Psoas muscle (tissue), 8 donors: ENCODE data around the gene KCNT1. TPM values are rescaled to one million over a fixed set of nuclear protein-coding genes. Genes with fewer than 3 reads are reported as not detected.

Source experiments
- ATAC-seq, 4 donors: fragments of 200-7000 bp; cut with Tn5 transposase; one replicate each; pipeline ENCODE4 v1.9.1; 2020; ENCODE audit warnings: moderate library complexity in 3 of 4, mild to moderate bottlenecking in 2 of 4
- DNase-seq, 2 donors: peaks; one replicate each; pipeline ENCODE4 v3.0.0-alpha.2; 2020
- H3K27ac ChIP-seq: fragments of 200-600 bp; one replicate; pipeline ENCODE4 v1.8.0; 2022
- H3K27me3 ChIP-seq, 3 donors: fragments of 200-600 bp in 1 of 3; one replicate each; pipeline versions ENCODE4 v1.6.1 to v1.8.0; 2013 to 2022; ENCODE audit warnings: low read length in 2 of 3, mild to moderate bottlenecking in 2 of 3, moderate library complexity in 1 of 3; ENCODE audit not compliant: insufficient read depth in 3 of 3
- H3K36me3 ChIP-seq, 2 donors: fragments of 200-600 bp in 1 of 2; one replicate each; pipeline versions ENCODE4 v1.6.1 to v1.8.0; 2013 to 2022; ENCODE audit warnings: low read depth in 1 of 2, mild to moderate bottlenecking in 1 of 2, moderate library complexity in 1 of 2; ENCODE audit not compliant: insufficient read depth in 1 of 2
- H3K4me1 ChIP-seq: fragments of 200-600 bp; one replicate; pipeline ENCODE4 v1.8.0; 2022
- H3K4me3 ChIP-seq: fragments of 200-600 bp; one replicate; pipeline ENCODE4 v1.8.0; 2022; ENCODE audit warnings: mild to moderate bottlenecking
- H3K9me3 ChIP-seq: fragments of 200-600 bp; one replicate; pipeline ENCODE4 v1.8.0; 2022
- WGBS, 3 donors: extraction: QIAGEN DNeasy Blood & Tissue Kit; methylation state at CpG; one replicate each; pipeline versions ENCODE4 v1.1.6 to v1.1.7; 2013; 5-methylcytosine and 5-hydroxymethylcytosine counted together
- intact Hi-C, 2 donors: fragments of 100-400 bp; cut with DNase I; formaldehyde crosslinking; loops; one replicate each; pipeline versions ENCODE4 v1.11.0 to v1.14.2; 2022
- polyA plus RNA-seq, 3 donors: library from polyadenylated mRNA; stranded (reverse); fragments of 200-250 nt; gene quantifications; one replicate each; pipeline ENCODE4 v1.2.3, GENCODE V29; 2013
- total RNA-seq, 4 donors: library from RNA; stranded (reverse); fragmentation: NEBNext Ultra II Directional in 2 of 4; extraction: Animal tissue kit (Norgen Biotek cat#: 25700) in 2 of 4; gene quantifications; one replicate each; pipeline versions ENCODE4 v1.2.1 to v1.2.4, GENCODE V29; 2021 to 2023
- TF ChIP-seq, protein P1 (sequence below): fragments of 200-600 bp; IDR thresholded peaks from one replicate; pipeline ENCODE4 v1.8.0; 2022; ENCODE audit warnings: antibody characterized with exemption
- donor health status: healthy with polysubstance abuse.
- donor health status: DM: no; HTN: no; CAD: no; lungs with moderate emphysema.
- donor health status: Bipolar disorder and iron deficiency.
- donor health status: healthy.
- donor health status: DM: yes; HTN: yes; CAD: no.
- donor health status: DM: no; HTN: no; CAD: no.
- donor health status: DM: no; HTN: no; CAD: no.
- donor health status: DM: yes; HTN: yes; CAD: no.

KCNT1 gene
- total and polyA plus RNA-seq, 7 donors, result 1.1 to 15.0 (median 10.3) TPM

DNA sequence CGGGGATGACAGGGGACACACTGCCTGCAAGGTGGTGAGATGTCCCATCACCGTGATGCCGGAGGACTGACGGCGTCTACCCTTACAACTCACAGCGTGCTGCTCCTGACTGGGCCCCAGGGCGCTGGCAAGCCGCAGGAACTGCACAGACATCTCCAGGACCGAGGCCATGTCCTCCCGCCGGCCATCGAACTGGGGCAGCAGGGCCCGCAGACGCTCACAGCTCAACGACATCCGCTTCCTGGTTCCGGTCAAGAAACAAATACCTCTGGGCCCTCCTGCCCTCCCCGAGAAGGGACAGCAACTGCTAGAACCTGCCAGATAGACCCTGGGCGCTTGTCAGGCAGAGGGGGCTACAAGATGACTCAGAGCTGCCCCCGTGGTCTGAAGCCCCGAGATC lies 3.7 kb upstream of the KCNT1 start:
- Histone ChIP-seq H3K36me3 (no peaks in the 10 kb centered on the region), H3K27me3 (peaks cover 0 to 11% (median 1%) of the 10 kb centered on the region in 3 donors), H3K4me3 (no peak overlapping the region), H3K27ac (no peak overlapping the region), H3K4me1 (peaks cover 6% of the 10 kb centered on the region), H3K9me3 (no peaks in the 10 kb centered on the region)
- 76 to 79% (median 78%) methylated on average over 21 of the region's 21 CpGs for WGBS, 3 donors
- TF ChIP-seq, protein P1, sequence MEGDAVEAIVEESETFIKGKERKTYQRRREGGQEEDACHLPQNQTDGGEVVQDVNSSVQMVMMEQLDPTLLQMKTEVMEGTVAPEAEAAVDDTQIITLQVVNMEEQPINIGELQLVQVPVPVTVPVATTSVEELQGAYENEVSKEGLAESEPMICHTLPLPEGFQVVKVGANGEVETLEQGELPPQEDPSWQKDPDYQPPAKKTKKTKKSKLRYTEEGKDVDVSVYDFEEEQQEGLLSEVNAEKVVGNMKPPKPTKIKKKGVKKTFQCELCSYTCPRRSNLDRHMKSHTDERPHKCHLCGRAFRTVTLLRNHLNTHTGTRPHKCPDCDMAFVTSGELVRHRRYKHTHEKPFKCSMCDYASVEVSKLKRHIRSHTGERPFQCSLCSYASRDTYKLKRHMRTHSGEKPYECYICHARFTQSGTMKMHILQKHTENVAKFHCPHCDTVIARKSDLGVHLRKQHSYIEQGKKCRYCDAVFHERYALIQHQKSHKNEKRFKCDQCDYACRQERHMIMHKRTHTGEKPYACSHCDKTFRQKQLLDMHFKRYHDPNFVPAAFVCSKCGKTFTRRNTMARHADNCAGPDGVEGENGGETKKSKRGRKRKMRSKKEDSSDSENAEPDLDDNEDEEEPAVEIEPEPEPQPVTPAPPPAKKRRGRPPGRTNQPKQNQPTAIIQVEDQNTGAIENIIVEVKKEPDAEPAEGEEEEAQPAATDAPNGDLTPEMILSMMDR, result no peak
- intact Hi-C loops, result no loop called here
- DNase-seq (no peak), ATAC-seq (no peak)

- intact Hi-C loops, result no loop called here
- H3K27me3 ChIP-seq, result peaks cover 0 to 11% (median 1%) of the 10 kb centered on the region in 3 donors
- H3K27ac ChIP-seq, result no peak overlapping the region
- 78 to 88% (median 88%) methylated on average over 19 of the region's 19 CpGs for WGBS, 3 donors
- no peaks in the 10 kb centered on the region for H3K36me3 ChIP-seq
- DNase-seq (no peak), ATAC-seq (no peak)
- no peak overlapping the region for H3K4me3 ChIP-seq
- H3K9me3 ChIP-seq, result no peaks in the 10 kb centered on the region
- peaks cover 6% of the 10 kb centered on the region for H3K4me1 ChIP-seq
- TF ChIP-seq, protein P1, result no peak
Observed at GRCh38 chr9:135698767-135699166, 3.2 kb upstream of the KCNT1 start.

GRCh38 chr9:135699440-135699839 lies 2.5 kb upstream of the KCNT1 start, which contains the start of gene SOHLH1:
TSS of gene SOHLH1 (minus strand) at chr9:135699481. CDS start at chr9:135699467, 14 bp downstream.
- H3K27me3 ChIP-seq, result peaks cover 0 to 11% (median 1%) of the 10 kb centered on the region in 3 donors

DNA sequence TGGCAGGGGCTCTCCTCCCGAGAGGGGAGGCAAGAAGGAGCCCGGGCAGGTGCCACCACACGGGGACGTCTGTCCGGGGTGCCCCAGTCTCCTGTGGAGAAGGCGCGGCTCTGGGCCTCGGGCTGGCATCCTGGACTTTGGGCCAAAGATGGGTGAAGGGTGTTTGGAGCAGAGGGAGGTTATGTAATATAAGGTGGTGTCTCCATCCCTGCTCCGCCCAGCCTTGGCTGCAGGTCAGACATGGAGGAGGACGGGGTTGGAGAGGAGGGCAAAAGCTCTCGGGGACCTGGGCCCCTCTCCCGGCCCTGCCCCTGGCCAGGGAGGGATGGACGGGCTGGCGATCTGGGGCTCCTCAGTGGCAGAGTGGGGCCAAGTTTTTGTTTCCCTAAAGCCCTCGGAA lies 1.5 kb upstream of the KCNT1 start:
- 79 to 82% (median 80%) methylated on average over 15 of the region's 15 CpGs for WGBS, 3 donors
- H3K4me1 ChIP-seq, result peaks cover 6% of the 10 kb centered on the region
- TF ChIP-seq, protein P1, result no peak
- ATAC-seq (no peak), DNase-seq (no peak)
- no peaks in the 10 kb centered on the region for H3K36me3 ChIP-seq
- H3K27me3 ChIP-seq, result peaks cover 0 to 11% (median 1%) of the 10 kb centered on the region in 3 donors
- no peak overlapping the region for H3K27ac ChIP-seq
- no peak overlapping the region for H3K4me3 ChIP-seq
- no peaks in the 10 kb centered on the region for H3K9me3 ChIP-seq
- intact Hi-C loops, result loop anchor here in 1 of 2 donors (5.0 to 10.0 kb wide), 2 partner anchors 264 to 422 kb away; partner anchors contain the start of gene UBAC1

More at GRCh38 chr9:135699440-135699839, 2.5 kb upstream of the KCNT1 start, which contains the start of gene SOHLH1:
- no peaks in the 10 kb centered on the region for H3K9me3 ChIP-seq
- TF ChIP-seq, protein P1, result no peak
- no peak within 1 kb of the TSS for H3K4me3 ChIP-seq
- no peaks in the 10 kb centered on the region for H3K36me3 ChIP-seq
- peaks cover 6% of the 10 kb centered on the region for H3K4me1 ChIP-seq
- intact Hi-C loops, result no loop called here
- no peak within 1 kb of the TSS for H3K27ac ChIP-seq
- 81 to 87% (median 85%) methylated on average over 27 to 30 of the region's 30 CpGs for WGBS, 3 donors
- DNase-seq (no peak), ATAC-seq (no peak)
